Middle frontal gyrus (tissue), 1 donor: ENCODE data around the gene ERBB4.
"Not testable (repeated sequence)": the region's sequence is repeated elsewhere in the genome, so short reads cannot be mapped to it uniquely, and the experiment has no call there.

Experiments
- DNase-seq: peaks from one replicate; pipeline ENCODE4 v3.0.0-alpha.2; 2015; ENCODE audit warnings: low spot score; ENCODE audit errors: extremely low spot score

ERBB4 gene

GRCh38 chr2:212299943-212300342 is 238.7 kb downstream of the ERBB4 start:
- DNase-seq: no peak

- no peak for DNase-seq
Measured at GRCh38 chr2:212299333-212299732, 239.3 kb downstream of the ERBB4 start.

DNA sequence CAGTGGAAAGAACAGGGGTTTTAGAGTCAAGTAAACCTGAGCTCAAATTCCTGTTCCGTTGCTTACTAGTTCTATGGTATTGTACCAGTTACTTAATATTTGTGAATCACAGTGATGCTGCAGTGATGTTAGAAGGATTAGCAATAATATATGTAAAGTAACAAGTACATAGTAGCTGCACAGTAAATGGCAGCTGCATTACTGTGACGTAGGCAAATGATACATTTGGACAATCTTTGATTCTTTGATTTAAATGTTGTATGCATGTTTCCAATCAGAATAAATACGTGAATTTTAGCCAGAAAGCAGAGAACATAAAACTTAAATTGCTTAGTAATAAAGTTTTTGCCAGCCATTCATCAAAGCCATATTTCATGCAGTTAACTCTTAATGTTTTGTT is 243.0 kb downstream of the ERBB4 start:
- no peak for DNase-seq

DNA sequence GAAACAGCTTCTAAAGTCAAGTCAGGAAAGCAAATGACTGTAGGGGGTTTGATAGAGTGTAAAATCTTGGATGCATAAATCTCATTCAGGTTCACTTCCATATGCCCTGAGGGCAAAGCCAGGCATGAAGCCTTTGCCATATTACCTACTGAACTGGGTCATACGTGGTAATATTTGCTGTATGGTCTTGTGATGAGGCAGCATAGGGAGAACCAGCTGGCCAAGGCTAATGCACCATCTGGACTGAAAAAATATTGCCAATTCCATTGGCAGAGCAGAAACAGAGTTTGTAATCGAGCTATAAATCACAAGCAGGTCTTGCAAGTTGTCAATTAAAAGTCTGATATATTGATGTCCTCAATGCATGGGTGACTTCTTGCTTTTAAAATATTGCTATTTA is 243.8 kb downstream of the ERBB4 start:
- no peak for DNase-seq

DNA sequence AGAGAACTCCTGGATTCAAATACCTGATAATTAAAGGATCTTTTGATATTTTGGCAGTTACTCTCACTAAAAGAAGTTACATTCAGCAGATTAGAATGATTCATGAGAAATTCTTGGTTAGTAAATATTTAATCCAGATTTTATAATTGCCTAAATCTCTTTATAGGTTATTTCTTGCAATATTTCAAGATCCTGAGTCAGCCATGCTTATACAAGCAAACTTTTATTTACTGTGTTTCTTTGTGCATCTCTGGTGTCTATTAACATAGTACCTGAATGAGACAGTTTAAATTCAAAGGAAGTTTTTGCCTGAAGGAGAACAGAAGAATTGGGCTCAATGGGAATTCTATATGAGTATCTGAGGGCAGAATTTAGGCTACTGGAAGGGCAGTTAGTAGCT is 249.3 kb downstream of the ERBB4 start:
- DNase-seq: no peak

DNA sequence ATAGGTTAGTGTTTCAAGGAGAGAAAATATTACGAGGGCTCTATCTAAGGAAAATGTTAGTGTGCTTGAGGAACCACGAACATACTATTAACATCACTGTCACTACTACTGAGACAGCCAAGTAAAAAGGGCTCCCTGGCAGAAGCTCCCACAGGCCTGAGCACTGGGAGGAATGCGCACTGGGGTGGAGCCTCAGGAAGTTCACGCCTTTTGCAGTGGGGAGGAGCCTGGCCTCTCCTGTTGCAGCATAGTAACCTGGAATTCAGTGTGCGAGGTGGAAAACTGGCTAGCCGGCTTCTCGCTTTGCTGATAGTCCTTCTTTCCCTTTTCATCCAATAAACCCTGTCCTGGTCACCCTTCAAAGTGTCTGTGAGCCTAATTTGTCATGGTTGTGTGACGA is 250.3 kb downstream of the ERBB4 start:
- DNase-seq: no peak

- no peak for DNase-seq
Measured at GRCh38 chr2:212284166-212284565, 254.4 kb downstream of the ERBB4 start.

DNA sequence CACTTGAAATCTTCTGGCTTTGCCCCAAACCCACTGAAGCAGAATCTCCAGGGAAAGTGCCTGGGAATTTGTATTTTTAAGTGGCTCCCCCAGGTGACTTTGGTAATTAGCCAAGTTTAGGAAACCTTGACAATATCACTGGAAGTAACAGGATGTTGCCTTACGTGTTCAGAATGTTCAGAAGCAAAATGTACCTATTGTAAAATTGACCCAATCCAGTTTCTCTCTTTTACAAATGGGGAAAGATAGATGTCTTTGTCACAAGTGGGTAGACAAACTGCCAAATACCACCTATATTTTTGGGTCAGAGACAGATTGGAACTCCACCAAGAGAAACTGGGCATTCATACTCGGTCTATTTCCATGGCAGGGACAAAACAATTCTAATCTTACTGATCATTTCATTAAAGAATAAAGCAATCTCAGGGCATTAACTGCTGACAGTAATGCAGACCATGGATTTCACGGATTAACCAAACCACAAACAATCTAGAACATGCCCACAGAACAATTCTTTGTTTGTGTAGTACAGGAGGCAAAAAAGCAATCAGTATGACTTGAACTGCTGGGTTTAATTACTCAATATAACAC is 255.8 kb downstream of the ERBB4 start:
- no peak for DNase-seq

DNA sequence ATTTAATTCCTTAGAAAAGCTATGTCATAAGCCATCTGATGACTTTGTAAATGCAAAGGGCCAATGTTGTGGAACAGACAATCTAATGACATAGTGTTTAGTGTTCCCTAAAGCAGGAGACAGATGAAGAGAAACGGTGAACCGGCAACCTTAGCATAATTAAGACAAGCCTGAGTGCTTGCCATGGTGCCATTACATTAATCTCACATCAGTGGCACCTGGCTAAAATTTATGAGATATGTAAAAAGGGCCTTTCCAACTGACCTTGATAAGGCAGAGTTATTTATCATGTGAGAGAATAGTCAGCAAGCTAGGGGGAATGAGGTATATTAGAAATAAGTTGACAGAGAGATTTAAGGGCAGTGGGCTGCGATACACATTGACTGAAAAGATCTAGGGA is 261.8 kb downstream of the ERBB4 start:
- no peak for DNase-seq

GRCh38 chr2:212274215-212274614 is 264.4 kb downstream of the ERBB4 start:
- no peak for DNase-seq

DNA sequence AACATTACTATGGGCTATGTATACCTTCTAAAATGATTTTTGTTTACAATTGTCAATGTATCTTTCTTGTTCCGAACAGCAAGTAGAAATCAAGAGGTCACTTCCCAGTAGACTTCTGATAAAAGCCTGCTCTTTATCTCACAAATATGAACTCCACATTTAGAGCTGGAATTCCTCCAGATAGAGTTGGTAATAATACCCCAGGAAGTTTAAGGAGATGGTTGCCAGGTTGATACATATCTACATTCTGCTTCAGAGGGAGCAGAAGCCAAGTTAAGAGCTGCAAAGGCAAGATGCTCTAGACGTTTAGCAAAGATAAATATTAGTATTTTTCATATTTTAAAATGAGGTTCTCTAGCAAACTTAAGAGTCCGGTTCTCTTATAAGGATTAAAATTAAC is 267.0 kb downstream of the ERBB4 start:
- DNase-seq: no peak

- DNase-seq: no peak
Measured at GRCh38 chr2:212269005-212269404, 269.6 kb downstream of the ERBB4 start.

DNA sequence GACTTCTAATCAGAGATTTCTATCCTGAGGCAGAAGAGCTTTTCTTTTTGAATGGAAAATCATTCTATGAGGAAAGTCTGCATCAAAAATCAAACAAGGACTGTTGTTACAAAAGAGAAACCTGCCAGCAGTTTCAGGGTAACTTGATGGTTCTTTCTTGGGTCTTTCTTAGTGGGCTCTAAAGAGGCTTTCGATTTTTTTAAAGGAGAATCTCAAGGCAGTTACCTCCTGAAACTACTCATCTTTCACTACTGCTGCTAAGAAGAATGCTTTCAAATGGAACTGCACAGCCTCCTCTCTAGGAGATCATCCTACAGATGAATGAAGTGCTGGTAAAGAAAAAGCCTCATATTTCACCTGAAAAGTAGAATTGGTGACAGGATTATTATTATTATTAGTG is 272.3 kb downstream of the ERBB4 start:
- no peak for DNase-seq

GRCh38 chr2:212265777-212266176 is 272.8 kb downstream of the ERBB4 start:
- no peak for DNase-seq

- no peak for DNase-seq
Measured at GRCh38 chr2:212264187-212264586, 274.4 kb downstream of the ERBB4 start.

- no peak for DNase-seq
Measured at GRCh38 chr2:212259226-212259625, 279.4 kb downstream of the ERBB4 start.

- no peak for DNase-seq
Measured at GRCh38 chr2:212254339-212254738, 284.3 kb downstream of the ERBB4 start.

- DNase-seq: no peak
Measured at GRCh38 chr2:212249451-212249850, 289.2 kb downstream of the ERBB4 start.

DNA sequence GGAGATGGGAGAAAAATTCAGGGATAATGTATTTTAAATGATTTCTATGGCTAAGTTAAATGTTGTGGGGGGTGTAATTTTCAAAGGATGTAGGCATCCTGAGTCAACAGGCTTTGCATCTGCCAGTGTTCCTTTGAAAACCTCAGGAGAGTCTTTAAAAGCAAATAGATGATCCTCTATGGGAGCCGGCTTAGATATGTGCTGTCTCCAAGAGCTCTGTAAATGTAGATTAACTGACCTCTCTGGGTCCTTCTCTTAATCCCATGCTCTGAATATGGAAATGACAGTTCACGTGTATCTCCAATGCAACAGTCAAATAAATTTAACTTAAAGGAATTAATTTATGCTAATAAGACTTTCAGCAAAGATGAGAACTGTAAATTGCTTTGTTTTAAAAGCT is 292.7 kb downstream of the ERBB4 start:
- no peak for DNase-seq

GRCh38 chr2:212242724-212243123 is 295.9 kb downstream of the ERBB4 start:
- no peak for DNase-seq

DNA sequence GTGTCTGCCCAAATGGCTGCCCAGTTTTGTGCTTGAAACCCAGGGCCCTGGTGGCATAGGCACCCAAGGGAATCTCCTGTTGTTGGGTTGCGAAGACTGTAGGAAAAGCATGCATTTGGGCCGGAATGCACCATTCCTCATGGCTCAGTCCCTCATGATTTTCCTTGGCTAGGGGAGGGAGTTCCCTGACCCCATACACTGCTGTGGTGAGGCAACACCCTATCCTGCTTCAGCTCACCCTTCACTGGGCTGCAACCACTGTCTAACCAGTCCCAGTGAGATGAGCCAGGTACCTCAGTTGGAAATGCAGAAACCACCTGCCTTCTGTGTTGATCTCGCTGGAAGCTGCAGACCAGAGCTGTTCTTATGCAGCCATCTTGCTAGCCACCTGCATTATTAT is 300.4 kb downstream of the ERBB4 start:
- not testable (repeated sequence) for DNase-seq

DNA sequence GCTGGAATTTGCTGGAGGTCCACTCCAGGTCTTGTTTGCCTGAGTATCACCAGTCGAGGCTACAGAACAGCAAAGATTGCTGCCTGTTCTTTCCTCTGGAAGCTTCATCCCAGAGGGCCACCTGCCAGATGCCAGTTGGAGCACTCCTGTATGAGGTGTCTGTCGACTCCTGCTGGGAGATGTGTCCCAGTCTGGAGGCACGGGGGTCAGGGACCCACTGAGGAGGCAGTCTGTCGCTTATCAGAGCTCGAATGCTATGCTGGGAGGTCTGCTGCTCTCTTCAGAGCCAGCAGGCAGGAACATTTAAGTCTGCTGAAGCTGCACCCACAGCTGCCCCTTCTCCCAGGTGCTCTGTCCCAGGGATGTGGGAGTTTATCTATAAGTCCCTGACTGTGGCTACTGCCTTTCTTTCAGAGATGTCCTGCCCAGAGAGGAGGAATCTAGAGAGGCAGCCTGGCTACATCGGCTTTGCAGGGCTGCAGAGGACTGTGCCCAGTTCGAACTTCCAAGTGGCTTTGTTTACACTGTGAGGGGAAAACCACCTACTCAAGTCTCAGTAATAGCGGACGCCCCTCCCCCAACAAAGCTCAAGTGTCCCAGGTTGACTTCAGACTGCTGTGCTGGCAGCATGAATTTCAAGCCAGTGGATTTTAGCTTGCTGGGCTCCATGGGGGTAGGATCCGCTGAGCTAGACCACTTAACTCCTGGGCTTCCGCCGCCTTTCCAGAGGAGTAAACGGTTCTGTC is 301.1 kb downstream of the ERBB4 start:
- DNase-seq: no peak

- DNase-seq: no peak
Measured at GRCh38 chr2:212228743-212229171, 309.8 kb downstream of the ERBB4 start.
